HG02885 (cell line): ENCODE measurements around the gene ARHGEF7.

ENCODE experiments used
- ATAC-seq: cut with Tn5 transposase; IDR thresholded peaks from one replicate; pipeline ENCODE4 v1.9.1; 2021; ENCODE audit warnings: mild to moderate bottlenecking; ENCODE audit not compliant: unreplicated experiment, poor library complexity

The ARHGEF7 gene

DNA sequence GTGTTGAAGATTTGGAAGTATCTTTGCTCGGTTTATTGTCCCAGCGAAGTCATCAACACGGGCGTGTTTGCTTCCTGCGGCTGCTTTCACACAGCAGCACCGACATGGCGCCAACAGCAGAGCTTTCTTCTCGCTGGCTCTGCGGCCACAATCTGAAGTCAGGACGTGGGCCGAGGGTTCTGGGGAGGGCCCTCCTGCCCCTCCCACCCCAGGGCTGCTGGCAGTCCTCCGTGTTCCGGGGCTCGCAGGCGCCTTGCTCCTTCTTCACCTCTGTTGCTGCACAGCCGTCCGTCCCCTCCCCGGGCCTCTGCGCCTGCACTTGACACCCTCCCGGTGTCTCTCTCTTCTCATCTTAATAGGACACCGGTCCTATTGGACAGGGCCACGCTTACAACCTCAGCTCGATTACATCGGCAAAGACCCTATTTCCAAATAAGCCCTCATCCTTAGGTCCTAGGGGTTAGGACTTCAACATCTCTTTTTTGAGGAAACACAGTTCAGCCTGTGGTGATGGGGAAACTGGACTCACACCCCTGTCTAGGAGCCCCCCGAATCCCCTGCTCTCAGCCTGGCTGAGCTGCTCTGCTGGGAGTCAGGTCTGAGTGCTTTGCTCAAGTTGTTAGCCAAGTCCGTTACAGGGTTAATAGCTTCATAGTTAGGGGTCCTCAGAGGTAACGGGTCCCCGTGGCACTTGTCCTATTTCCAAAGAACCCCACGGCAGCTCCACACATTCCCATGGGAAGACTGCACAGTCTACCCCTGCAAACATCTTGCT, 202.6 kb downstream of the ARHGEF7 start:
- ATAC-seq: no peak

DNA sequence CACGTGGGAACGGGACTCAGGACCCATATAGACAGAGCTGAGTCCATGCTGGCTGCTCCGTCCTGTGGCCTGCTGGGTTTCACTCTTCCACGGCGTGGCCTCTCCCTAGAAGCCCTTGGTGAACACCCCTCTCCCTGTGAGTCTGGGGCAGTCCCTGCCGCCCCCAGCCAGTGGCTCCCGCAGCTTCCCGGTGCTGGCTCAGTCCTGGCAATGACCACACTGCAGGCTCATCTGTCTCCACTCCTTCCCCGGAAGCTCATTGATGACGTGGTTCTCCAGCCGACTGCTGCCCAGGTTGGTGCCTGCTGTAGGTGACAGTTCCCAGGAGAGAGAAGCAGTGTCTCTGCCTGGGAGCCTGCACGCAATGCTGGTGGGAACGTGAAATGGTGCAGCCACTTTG, 203.3 kb downstream of the ARHGEF7 start:
- ATAC-seq: no peak

DNA sequence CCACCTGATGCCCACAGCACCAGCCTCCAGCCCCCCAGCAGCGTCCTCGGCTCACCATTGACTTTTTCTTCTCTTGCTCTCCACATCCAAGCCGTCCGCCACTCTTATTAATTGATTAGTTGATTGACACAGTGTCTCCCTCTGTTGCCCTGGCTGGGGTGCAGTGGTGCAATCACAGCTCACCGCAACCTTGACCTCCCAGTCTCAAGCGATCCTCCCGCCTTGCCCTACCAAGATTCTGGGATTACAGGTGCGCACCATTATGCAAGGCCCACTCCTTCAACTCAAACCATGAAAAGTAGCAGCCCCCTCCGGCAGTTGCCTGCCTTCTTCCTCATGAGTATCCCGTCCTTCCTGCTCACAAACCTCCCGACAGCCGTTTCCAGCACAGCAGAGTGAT, 204.4 kb downstream of the ARHGEF7 start:
- no peak for ATAC-seq

DNA sequence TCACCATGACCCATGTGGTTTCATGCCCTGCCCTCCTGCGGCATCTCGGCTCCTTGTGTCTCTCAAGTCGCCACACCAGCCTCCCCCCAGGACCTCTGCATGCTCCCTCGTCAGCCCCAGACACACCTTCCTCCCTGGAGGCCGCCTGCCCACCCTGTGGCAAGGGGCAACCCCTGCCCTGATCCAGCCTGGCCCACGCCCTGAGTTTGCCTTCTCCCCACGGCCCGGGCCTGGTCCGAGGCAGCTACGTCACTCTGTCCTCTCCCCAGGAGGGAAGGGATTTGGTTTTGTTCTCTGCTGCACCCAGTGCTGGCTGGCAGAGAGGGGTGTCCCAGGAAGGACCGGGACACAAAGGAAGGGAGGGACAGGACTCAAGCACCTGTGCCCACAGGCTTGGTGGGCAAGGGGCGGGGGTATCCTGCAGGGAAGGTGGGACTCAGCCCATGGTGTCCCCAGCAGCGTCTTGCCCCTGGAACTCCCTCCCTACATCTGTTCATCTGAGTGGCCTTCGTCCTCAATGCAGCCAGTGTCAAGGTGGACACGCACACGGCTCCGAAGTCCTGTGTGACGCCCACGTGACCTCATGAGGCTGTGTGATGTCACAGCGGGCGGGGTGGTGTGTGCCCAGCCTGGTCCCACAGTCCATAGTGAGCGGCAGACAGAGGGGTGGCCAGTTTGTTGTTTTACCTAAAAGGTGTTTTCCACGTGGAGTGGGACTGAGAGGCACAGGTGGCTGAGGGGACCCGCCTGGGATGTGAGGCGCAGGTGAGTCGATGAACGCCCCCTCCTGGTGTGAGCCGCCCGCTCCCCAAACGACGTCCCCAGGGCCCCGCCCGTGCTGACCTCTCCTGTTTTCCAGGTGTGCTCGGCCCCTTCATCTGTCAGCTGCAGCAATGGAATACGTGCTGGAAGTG, 205.1 kb downstream of the ARHGEF7 start, which contains the start of gene TEX29:
TSS of gene TEX29 (plus strand) at position 645 of the 914 bp plus-strand sequence. CDS start at position 894, 249 bp downstream.
- ATAC-seq: no peak

- ATAC-seq: no peak
Observed at GRCh38 chr13:111322001-111322915, 207.1 kb downstream of the ARHGEF7 start.

- no peak for ATAC-seq
Observed at GRCh38 chr13:111322916-111323331, 207.8 kb downstream of the ARHGEF7 start.

GRCh38 chr13:111323549-111323948, 208.4 kb downstream of the ARHGEF7 start:
- ATAC-seq: no peak

GRCh38 chr13:111323950-111324651, 209.0 kb downstream of the ARHGEF7 start:
- no peak for ATAC-seq

DNA sequence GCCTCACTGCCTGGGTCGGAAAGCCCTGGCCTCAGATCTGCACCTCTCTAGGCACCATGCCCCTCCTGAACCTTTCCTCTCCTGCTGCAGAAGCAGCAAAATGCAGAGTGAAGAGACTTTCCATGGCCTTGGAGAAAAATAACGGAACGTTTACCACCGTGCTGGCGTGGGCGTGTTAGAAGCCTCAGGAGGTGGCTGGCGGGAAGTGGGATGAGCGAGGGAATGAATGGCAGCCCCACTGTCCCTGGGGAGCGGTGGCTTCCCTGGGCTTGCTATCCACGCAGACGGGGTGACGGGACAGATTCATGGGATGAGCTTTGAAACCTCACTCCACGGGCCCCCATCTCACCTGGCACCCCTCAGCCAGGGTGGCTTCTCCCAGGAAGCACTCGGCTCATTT, 209.6 kb downstream of the ARHGEF7 start:
- ATAC-seq: no peak

DNA sequence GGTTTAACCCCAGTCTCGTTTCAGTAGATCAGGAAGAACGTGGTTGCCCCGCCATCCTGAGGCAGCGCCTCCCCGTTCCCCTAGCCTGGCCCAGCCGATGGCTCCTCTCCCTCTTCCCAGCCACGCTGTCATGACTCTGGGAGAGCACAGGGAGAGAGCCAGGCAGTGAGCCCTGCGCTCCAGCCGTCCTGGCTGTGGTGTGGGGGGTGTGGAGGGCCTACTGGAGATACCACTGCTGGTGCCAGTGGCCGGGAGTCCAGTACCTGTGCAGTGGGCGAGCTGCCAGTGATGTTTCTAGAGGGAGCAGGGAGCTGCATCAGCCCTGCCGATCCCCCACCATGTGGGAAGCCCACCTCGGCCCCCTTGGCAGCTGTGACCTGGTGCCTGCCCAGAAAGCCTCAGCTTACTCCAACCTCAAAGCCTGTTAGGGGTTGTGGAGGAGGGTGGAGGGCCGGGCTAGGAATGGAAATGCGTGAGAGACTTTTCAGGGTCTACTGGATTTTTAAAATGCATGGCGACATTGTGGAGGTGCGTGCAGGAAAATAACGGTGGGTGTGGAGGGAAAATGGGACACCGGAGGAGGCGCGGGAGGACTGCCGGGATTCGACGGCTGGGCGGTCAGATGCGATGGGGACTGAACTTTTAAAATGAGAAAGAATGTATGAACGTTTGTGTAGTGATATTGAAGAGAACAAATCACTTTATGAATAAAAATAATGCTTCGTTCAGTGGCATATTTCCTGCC, 210.2 kb downstream of the ARHGEF7 start:
- ATAC-seq: no peak

- ATAC-seq: no peak
Observed at GRCh38 chr13:111325941-111326620, 211.0 kb downstream of the ARHGEF7 start.

DNA sequence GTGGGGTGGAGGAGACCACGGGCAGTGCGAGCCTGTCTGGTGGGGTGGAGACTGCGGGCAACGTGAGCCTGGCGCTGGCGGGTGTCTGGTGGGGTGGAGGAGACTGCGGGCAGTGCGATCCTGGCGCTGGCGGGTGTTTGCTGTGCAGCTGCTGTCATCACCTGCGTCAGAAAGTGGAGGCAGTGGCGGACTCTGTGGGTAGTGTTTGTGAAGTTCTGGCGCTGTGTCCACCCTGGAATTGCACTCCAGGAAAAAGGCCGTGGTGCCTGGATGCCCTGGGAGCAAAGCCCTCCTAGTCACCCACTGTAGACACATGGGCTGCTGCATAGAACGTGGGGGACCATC, 211.5 kb downstream of the ARHGEF7 start:
- no peak for ATAC-seq

DNA sequence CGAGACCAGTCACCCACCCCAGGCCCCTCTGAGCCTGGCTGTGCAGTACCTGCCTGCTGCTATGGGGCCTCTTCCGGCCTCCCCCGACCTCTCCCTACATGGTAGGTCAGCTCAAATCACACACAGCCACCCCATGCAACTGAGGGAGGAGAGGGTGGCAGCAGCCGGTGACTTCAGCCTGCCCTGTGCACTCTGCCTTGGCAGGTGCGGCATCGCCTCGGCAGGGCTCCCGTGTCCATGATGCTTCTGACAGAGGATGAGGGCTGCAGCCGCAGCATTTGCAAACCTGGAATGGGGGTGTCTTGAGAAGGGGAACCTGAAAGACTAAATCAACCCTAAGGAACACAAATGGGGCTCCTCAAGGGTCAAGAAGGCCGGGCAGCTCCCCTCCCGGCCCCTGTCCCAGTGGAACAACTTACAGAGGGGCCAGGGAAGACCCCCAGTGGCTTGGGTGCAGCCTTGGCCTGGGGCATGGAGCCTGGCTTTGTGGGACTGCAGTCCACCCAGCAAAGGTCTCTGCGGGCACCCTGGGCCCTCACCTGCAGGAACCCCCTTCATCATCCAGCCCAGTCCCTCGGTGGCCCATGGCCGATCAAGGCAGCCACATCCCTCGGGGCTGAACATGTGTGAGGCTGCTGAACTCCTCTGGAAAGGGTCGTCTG, 212.0 kb downstream of the ARHGEF7 start:
- no peak for ATAC-seq

DNA sequence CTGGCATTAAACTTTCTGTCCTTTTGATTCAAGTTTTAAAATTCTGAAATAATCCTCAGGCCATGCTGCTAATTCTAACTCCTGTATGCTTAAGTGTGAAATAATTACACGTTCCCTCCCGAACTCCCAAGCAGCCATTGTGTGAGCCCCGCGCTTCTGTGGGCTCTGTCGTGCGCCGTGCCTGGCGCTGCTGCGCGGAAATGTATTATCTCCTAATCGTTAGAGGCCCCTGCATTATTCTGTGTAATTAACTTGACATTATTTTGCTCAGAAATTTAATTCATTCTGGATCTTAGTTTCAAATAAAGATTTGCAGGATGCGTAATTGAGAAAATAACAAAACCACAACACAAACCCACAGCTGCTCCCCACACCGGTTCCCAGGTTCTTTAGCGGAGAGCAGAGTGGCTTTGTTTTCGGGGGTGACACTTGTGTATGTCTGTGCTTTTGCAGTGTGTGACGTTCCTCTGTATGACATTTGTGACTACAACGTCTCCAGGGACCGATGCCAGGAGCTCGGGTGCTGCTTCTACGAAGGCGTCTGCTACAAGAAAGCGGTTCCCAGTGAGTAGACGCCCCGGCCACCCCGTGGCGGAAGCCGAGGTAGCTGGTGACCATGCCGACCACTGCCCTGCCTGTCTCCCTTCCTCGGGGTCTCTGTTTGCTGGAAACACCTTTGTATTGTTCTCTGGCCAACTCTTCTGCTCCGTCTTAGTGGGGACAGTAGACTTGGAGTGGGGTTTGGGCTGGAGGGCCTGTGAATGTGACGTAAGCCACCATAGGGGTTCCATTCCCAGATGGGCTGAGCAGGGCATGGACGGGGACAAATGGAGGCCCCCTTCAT, 212.8 kb downstream of the ARHGEF7 start:
- ATAC-seq: no peak

- no peak for ATAC-seq
Observed at GRCh38 chr13:111328574-111329410, 213.7 kb downstream of the ARHGEF7 start.

DNA sequence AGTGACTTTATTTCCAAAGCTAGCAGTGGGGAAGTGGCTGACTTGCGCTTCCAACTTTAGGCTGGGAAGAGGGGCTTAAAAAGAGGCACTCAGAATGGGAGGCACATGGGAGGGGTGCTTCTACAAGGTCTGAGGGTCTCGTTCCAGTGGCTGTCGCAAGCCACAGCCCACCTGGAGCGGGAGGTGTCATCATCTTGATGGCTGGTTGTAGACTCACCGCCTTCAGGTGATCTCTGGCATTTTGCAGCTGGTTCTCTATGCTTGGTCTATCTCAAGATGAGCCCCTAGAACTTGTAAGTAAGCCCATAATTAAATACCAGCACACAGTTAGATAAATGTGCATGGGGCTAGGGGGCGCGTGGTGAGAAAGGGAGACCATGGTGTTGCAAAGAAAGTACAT, 214.5 kb downstream of the ARHGEF7 start:
- no peak for ATAC-seq
